MM.1S (cell line): Measurements from ENCODE around the gene LHX1.

Source experiments
- DNase-seq: peaks from one replicate; pipeline ENCODE4 v3.0.0-alpha.2; 2015
- H2AFZ ChIP-seq: fragments of 300-600 bp; sonication (generic); 2 replicates; pipeline ENCODE4 v1.6.0; 2016; ENCODE audit warnings: antibody characterized with exemption, low read length
- H3F3A ChIP-seq: fragments of 300-600 bp; sonication (generic); 2 replicates; pipeline ENCODE4 v1.6.1; 2016; ENCODE audit warnings: mild to moderate bottlenecking, antibody characterized with exemption, low read length, moderate library complexity, mixed read lengths; ENCODE audit not compliant: insufficient read depth
- H3K27ac ChIP-seq: fragments of 300-600 bp; sonication (generic); 2 replicates; pipeline ENCODE4 v1.5.1; 2016; ENCODE audit warnings: mild to moderate bottlenecking, low read length
- H3K27me3 ChIP-seq: fragments of 300-600 bp; sonication (generic); replicated peaks from 2 replicates; pipeline ENCODE4 v1.6.0; 2016; ENCODE audit warnings: low read length; ENCODE audit not compliant: insufficient read depth
- H3K36me3 ChIP-seq: fragments of 300-600 bp; sonication (generic); replicated peaks from 2 replicates; pipeline ENCODE4 v1.6.1; 2016; ENCODE audit warnings: mild to moderate bottlenecking, low read length, mixed read lengths; ENCODE audit not compliant: insufficient read depth
- H3K4me1 ChIP-seq: fragments of 300-600 bp; sonication (generic); 2 replicates; pipeline ENCODE4 v1.6.1; 2016; ENCODE audit warnings: low read length, mixed read lengths
- H3K4me2 ChIP-seq: fragments of 300-600 bp; sonication (generic); 2 replicates; pipeline ENCODE4 v1.6.0; 2016; ENCODE audit warnings: low read depth, low read length
- H3K4me3 ChIP-seq: fragments of 300-600 bp; sonication (generic); 2 replicates; pipeline ENCODE4 v1.5.1; 2016; ENCODE audit warnings: low read length, mixed read lengths
- H3K79me2 ChIP-seq: fragments of 300-600 bp; sonication (generic); 2 replicates; pipeline ENCODE4 v1.6.1; 2016; ENCODE audit warnings: mixed run types, low read length, mixed read lengths
- H3K9ac ChIP-seq: fragments of 300-600 bp; sonication (generic); 2 replicates; pipeline ENCODE4 v1.6.1; 2016; ENCODE audit warnings: low read length, mixed read lengths
- H3K9me2 ChIP-seq: fragments of 300-600 bp; sonication (generic); replicated peaks from 2 replicates; pipeline ENCODE4 v1.6.1; 2016; ENCODE audit warnings: mild to moderate bottlenecking, low read length, mixed read lengths; ENCODE audit not compliant: insufficient read depth
- H3K9me3 ChIP-seq: fragments of 300-600 bp; sonication (generic); replicated peaks from 2 replicates; pipeline ENCODE4 v1.6.1; 2016; ENCODE audit warnings: mild to moderate bottlenecking, low read length, mixed read lengths; ENCODE audit not compliant: insufficient read depth
- H4K20me1 ChIP-seq: fragments of 300-600 bp; sonication (generic); 2 replicates; pipeline ENCODE4 v1.6.1; 2016; ENCODE audit warnings: mild to moderate bottlenecking, low read length, moderate library complexity, mixed read lengths; ENCODE audit not compliant: insufficient read depth
- CTCF ChIP-seq: fragments of 300-600 bp; sonication (generic); IDR thresholded peaks from 2 replicates; pipeline ENCODE4 v1.5.1; 2016; ENCODE audit warnings: antibody characterized with exemption, low read length, mixed read lengths
- EZH2 ChIP-seq: fragments of 300-600 bp; sonication (generic); optimal IDR thresholded peaks from 2 replicates; pipeline ENCODE3; 2017; ENCODE audit warnings: low read depth, mild to moderate bottlenecking, antibody characterized with exemption, low read length, mixed read lengths
- EZH2phosphoT487 ChIP-seq: fragments of 300-600 bp; sonication (generic); IDR thresholded peaks from 2 replicates; pipeline ENCODE4 v1.6.1; 2018; ENCODE audit warnings: antibody characterized with exemption, low read length

The LHX1 gene

GRCh38 chr17:36913132-36913531, 24.1 kb upstream of the LHX1 start:
- no peaks in the 10 kb centered on the region for H3K27me3 ChIP-seq
- DNase-seq: no peak
- H3K9me2 ChIP-seq: no peaks in the 10 kb centered on the region
- no peak overlapping the region for H3K27ac ChIP-seq
- H3K9ac ChIP-seq: no peak overlapping the region
- no peaks in the 10 kb centered on the region for H3K36me3 ChIP-seq
- H3K9me3 ChIP-seq: no peaks in the 10 kb centered on the region
- no peak for TF ChIP-seq EZH2phosphoT487
- H3K4me3 ChIP-seq: no peak overlapping the region
- no peaks in the 10 kb centered on the region for H3F3A ChIP-seq
- no peaks in the 10 kb centered on the region for H3K79me2 ChIP-seq
- H3K4me2 ChIP-seq: no peak overlapping the region
- H3K4me1 ChIP-seq: no peaks in the 10 kb centered on the region
- H2AFZ ChIP-seq: no peak overlapping the region
- no peaks in the 10 kb centered on the region for H4K20me1 ChIP-seq

- no peaks in the 10 kb centered on the region for H3K79me2 ChIP-seq
- no peak overlapping the region for H2AFZ ChIP-seq
- no peaks in the 10 kb centered on the region for H3K9me3 ChIP-seq
- no peak for DNase-seq
- H3K4me1 ChIP-seq: no peaks in the 10 kb centered on the region
- H3F3A ChIP-seq: no peaks in the 10 kb centered on the region
- H3K27ac ChIP-seq: no peak overlapping the region
- H4K20me1 ChIP-seq: no peaks in the 10 kb centered on the region
- no peak overlapping the region for H3K9ac ChIP-seq
- TF ChIP-seq EZH2phosphoT487: no peak
- no peak for TF ChIP-seq CTCF
- no peak for TF ChIP-seq EZH2
- H3K4me2 ChIP-seq: no peak overlapping the region
- no peaks in the 10 kb centered on the region for H3K36me3 ChIP-seq
- H3K4me3 ChIP-seq: no peak overlapping the region
- H3K9me2 ChIP-seq: no peaks in the 10 kb centered on the region
- peaks cover 6% of the 10 kb centered on the region; the same call in 1 of the 2 replicates for H3K27me3 ChIP-seq
Measured at GRCh38 chr17:36918211-36918691, 19.0 kb upstream of the LHX1 start.

GRCh38 chr17:36919407-36919968, 17.8 kb upstream of the LHX1 start:
- Histone ChIP-seq H3F3A (no peaks in the 10 kb centered on the region), H3K4me1 (no peaks in the 10 kb centered on the region), H3K4me2 (no peak overlapping the region), H3K79me2 (no peaks in the 10 kb centered on the region), H3K9me3 (no peaks in the 10 kb centered on the region), H2AFZ (no peak overlapping the region), H3K9ac (no peak overlapping the region), H3K27ac (no peak overlapping the region), H3K36me3 (no peaks in the 10 kb centered on the region), H3K9me2 (no peaks in the 10 kb centered on the region), H3K27me3 (peaks cover 6% of the 10 kb centered on the region; the same call in 1 of the 2 replicates), H3K4me3 (no peak overlapping the region), H4K20me1 (no peaks in the 10 kb centered on the region)
- TF ChIP-seq EZH2phosphoT487 (no peak), EZH2 (no peak), CTCF (no peak)
- DNase-seq: no peak
